HT-29 (cell line): ENCODE results near the gene NME3. TPM values are rescaled to one million over a fixed set of nuclear protein-coding genes. Genes with fewer than 3 reads are reported as not detected.

Source experiments
- DNase-seq: peaks from one replicate; pipeline ENCODE4 v3.0.0-alpha.2; 2015; ENCODE audit warnings: low spot score
- total RNA-seq: library from RNA; depleted of rRNA; stranded (reverse); fragments of >200 nt; shearing (Covaris generic); gene quantifications from 2 replicates; pipeline ENCODE4 v1.2.3, GENCODE V29; 2014

The NME3 gene
- total RNA-seq, 1 experiment from 2014 or later = 224 TPM

- DNase-seq = no peak
These were observed 22.4 kb upstream of the NME3 start, which contains the start of gene IGFALS for GRCh38 chr16:1793578-1794220. Gene IGFALS, minus strand, starts transcription at chr16:1793705. Its CDS starts 53 bp downstream, at chr16:1793652.

GRCh38 chr16:1792836-1793577, 21.7 kb upstream of the NME3 start:
- no peak for DNase-seq

GRCh38 chr16:1791943-1792812, 20.8 kb upstream of the NME3 start:
- DNase-seq = no peak

GRCh38 chr16:1791256-1791942, 20.1 kb upstream of the NME3 start:
- DNase-seq = no peak

- no peak for DNase-seq
These were observed 19.4 kb upstream of the NME3 start for GRCh38 chr16:1790611-1791255.

DNA sequence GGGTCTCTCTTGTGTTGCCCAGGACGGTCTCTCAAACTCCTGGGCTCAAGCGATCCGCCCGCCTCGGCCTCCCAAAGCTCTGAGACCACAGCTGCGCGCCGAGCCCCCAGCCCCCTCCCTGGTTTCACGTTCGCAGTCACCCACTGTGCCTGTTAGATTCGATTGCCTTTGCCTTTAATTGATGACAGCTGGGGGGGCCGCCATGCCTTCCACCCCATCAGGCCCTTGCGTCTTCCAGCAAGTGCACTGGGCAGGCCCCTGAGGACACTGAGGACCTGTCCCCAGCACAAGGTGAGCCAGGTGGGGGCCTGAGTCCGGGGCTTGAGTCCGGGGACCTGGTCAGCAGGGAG, 18.9 kb upstream of the NME3 start:
- DNase-seq = no peak

- DNase-seq = no peak
These were observed 18.3 kb upstream of the NME3 start for GRCh38 chr16:1789643-1790045.

- no peak for DNase-seq
These were observed 17.4 kb upstream of the NME3 start for GRCh38 chr16:1788708-1789100.

- DNase-seq = no peak
These were observed 16.9 kb upstream of the NME3 start for GRCh38 chr16:1788095-1788707.

DNA sequence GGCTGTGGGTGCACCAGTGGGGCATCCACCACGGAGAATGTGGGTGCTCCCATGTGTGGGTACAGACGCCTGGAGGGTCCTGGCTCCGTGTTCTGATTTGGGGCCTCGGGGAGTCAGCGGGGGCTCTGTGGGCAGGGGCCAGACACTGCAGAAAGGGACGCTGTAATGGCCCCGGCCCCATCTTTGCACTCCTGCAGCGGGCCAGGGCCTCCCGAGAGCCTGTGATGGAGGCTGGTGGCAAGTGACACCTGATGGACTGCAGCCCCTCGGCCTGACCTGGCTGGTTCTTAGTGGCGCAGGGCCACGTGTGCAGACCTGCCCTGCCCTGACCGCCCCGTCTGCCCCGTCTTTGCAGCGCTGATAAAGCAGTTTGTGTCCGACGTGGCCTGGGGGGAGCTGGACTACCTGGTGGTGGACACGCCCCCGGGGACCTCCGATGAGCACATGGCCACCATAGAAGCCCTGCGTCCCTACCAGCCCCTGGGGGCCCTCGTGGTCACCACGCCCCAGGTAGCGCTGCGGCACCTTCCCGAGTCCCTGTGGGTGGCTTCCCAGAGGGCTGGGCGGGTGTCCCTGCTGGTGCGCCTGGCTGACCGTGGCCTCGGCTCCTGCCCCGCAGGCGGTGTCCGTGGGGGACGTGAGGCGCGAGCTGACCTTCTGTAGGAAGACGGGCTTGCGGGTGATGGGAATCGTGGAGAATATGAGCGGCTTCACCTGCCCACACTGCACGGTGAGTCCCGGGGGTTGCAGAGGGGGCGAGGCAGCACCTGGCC, 16.2 kb upstream of the NME3 start:
- no peak for DNase-seq

GRCh38 chr16:1787056-1787321, 15.6 kb upstream of the NME3 start:
- no peak for DNase-seq

DNA sequence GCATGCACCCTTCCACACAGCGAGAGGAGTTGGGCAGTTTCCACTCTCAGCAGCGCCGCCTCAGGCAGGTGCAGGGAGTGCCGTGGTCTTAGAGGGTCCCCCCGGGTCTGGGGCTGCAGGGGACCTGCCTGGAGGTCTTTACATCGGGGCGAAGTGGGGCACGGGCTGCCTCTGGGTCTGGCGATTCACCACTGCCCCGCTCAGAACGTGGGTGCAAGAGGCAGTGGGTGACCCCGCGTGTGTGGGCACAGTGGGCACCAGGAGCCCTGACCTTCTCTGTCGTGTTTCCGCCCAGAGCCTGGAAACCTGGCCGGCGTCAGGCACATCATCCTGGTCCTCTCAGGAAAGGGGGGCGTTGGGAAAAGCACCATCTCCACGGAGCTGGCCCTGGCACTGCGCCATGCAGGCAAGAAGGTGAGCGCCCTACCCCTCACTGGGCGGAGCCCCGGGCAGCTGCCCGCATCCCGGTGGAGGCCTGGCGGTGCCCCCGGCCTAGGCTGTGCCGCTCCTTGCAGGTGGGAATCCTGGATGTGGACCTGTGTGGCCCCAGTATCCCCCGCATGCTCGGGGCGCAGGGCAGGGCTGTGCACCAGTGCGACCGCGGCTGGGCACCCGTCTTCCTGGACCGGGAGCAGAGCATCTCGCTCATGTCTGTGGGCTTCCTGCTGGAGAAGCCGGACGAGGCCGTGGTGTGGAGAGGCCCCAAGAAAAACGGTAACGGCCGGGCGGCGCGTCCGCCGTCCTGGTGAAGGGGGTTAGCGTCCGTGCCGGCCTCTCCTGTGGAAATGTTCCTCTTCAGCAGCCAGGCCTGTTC, 15.1 kb upstream of the NME3 start:
- DNase-seq = no peak

DNA sequence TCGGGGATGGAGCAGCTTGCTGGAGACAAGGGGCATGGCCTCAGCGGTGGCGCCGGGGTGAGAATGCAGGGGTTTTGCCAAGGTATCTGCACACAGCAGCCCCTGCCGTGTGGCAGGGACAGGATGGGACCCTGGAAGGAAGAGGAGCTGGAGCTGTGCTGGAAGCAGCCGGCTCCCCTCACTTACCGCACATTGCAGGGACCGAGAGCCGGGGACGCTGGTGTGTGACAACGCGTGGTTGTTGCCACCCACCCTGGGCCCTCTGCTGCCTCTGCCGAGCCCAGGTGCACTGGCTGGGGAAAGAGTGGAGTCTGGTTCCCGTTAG, 14.5 kb upstream of the NME3 start:
- DNase-seq = no peak

GRCh38 chr16:1784977-1785845, 13.9 kb upstream of the NME3 start:
- no peak for DNase-seq

GRCh38 chr16:1782408-1783264, 11.3 kb upstream of the NME3 start, which contains the start of the genes NUBP2 and SPSB3:
Gene NUBP2, plus strand, starts transcription at chr16:1782960. Its CDS starts 61 bp downstream, at chr16:1783021.
Gene SPSB3, minus strand, starts transcription at chr16:1782571. Its CDS starts 1,088 bp downstream, at chr16:1781483.
- DNase-seq = peak; percentile 99

GRCh38 chr16:1781758-1782407, 10.5 kb upstream of the NME3 start:
- DNase-seq = peak; percentile 56

DNA sequence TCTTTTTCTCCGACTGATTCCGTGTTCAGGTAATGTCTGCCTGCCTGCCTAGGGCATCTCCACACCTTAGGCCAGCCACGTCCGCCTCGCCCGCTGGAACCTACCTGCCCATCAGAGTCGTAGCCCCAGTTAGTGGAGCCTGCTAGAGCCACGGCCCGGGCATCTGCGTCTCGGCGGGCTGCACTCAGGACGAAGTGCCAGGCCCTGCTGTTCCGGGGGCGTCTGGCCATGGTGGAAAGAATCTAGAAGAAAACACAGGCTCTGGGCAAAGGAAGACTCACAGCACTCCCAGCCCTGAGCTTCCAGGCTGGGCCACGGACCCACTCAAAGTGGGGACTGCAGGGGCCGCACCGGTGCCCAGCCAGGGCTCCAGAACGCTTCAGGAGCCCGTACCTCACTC, 9.9 kb upstream of the NME3 start:
- no peak for DNase-seq
